H1 (cell line): ENCODE results near the gene EPHA1. TPM values are rescaled to one million over a fixed set of nuclear protein-coding genes. Genes with fewer than 3 reads are reported as not detected.

Experiments
- CTCF ChIA-PET: fragments of 300-600 bp; sonication (Branson Sonifier 250); formaldehyde crosslinking; loops from one replicate; lab custom pipeline; 2021; ENCODE audit not compliant: partially characterized antibody; lab: Charles Lee
- POLR2A ChIA-PET: fragments of 300-600 bp; sonication (Branson Sonifier 250); formaldehyde crosslinking; loops from one replicate; lab custom pipeline; 2021; ENCODE audit warnings: inconsistent platforms; ENCODE audit not compliant: partially characterized antibody; lab: Charles Lee
- DNase-seq, 2 experiments: peaks; one replicate each; pipeline versions ENCODE4 v3.0.0 to v3.0.0-alpha.2; 2010 to 2022; ENCODE audit warnings: low spot score in 2 of 2, low read depth in 1 of 2, mixed read lengths in 1 of 2
- FAIRE-seq: peaks from 2 replicates; lab custom pipeline; 2011; peaks lifted over from hg19 to GRCh38; lab: Jason Lieb, UNC
- H2AFZ ChIP-seq: 2 replicates; pipeline ENCODE4 v1.8.1; 2012; ENCODE audit warnings: low read length, inconsistent platforms
- H2AK5ac ChIP-seq: 2 replicates; pipeline ENCODE4 v1.6.1; 2013; ENCODE audit warnings: low read depth, low read length
- H2BK120ac ChIP-seq: replicated peaks from 2 replicates; pipeline ENCODE3; 2013; ENCODE audit warnings: low read depth, low read length, inconsistent platforms
- H2BK12ac ChIP-seq: 2 replicates; pipeline ENCODE4 v1.6.1; 2013; ENCODE audit warnings: low read depth, low read length
- H2BK15ac ChIP-seq: 2 replicates; pipeline ENCODE4 v1.6.1; 2013; ENCODE audit warnings: low read length
- H2BK20ac ChIP-seq: 2 replicates; pipeline ENCODE4 v1.6.1; 2013; ENCODE audit warnings: low read length
- H2BK5ac ChIP-seq: 2 replicates; pipeline ENCODE4 v1.6.1; 2013; ENCODE audit warnings: low read depth, low read length
- H3K14ac ChIP-seq: 2 replicates; pipeline ENCODE4 v1.6.1; 2013; ENCODE audit warnings: inconsistent platforms; ENCODE audit not compliant: insufficient read length
- H3K18ac ChIP-seq: 2 replicates; pipeline ENCODE4 v1.6.1; 2013; ENCODE audit warnings: low read length; ENCODE audit errors: extremely low read depth
- H3K23ac ChIP-seq: 2 replicates; pipeline ENCODE4 v1.6.1; 2013; ENCODE audit warnings: inconsistent platforms; ENCODE audit not compliant: insufficient read length
- H3K23me2 ChIP-seq: 2 replicates; pipeline ENCODE4 v1.6.1; 2013; ENCODE audit warnings: low read depth, low read length
- H3K27ac ChIP-seq: 2 replicates; pipeline ENCODE4 v1.6.1; 2011; ENCODE audit warnings: low read depth, low read length, inconsistent platforms
- H3K27me3 ChIP-seq, 4 experiments: replicated peaks in 1 of 4; 1 replicate in 1 of 4; 2 replicates in 3 of 4; pipeline versions ENCODE4 v1.6.1 to v1.8.1; 2011 to 2013; ENCODE audit warnings: low read length in 3 of 4, mild to moderate bottlenecking in 3 of 4, inconsistent platforms in 2 of 4, mixed read lengths in 2 of 4, moderate library complexity in 1 of 4; ENCODE audit not compliant: control insufficient read depth in 3 of 4, insufficient read depth in 3 of 4; ENCODE audit errors: extremely low read depth in 1 of 4
- H3K36me3 ChIP-seq, 4 experiments: 2 replicates each; pipeline versions ENCODE4 v1.6.1 to v1.8.1; 2011 to 2013; ENCODE audit warnings: mild to moderate bottlenecking in 4 of 4, low read length in 3 of 4, moderate library complexity in 2 of 4, control low read depth in 1 of 4, inconsistent platforms in 1 of 4; ENCODE audit not compliant: insufficient read depth in 4 of 4, control insufficient read depth in 2 of 4
- H3K4ac ChIP-seq: replicated peaks from 2 replicates; pipeline ENCODE3; 2013; ENCODE audit warnings: low read length, low read depth, mixed read lengths, inconsistent platforms; ENCODE audit not compliant: insufficient read length
- H3K4me1 ChIP-seq, 4 experiments: replicated peaks in 1 of 4; 1 replicate in 1 of 4; 2 replicates in 3 of 4; pipeline versions ENCODE4 v1.6.1 to v1.8.1; 2011 to 2013; ENCODE audit warnings: low read length in 3 of 4, inconsistent platforms in 2 of 4, mixed read lengths in 1 of 4; ENCODE audit not compliant: insufficient read depth in 4 of 4, control insufficient read depth in 3 of 4
- H3K4me2 ChIP-seq, 2 experiments: 2 replicates each; pipeline versions ENCODE4 v1.6.1 to v1.8.1; 2011 to 2013; ENCODE audit warnings: low read depth in 2 of 2, low read length in 2 of 2, control low read depth in 1 of 2, inconsistent platforms in 1 of 2, mild to moderate bottlenecking in 1 of 2; ENCODE audit not compliant: insufficient read depth in 1 of 2
- H3K4me3 ChIP-seq, 4 experiments: fragments of 200-600, 300-600 bp in 1 of 4; sonication (generic), shearing (Covaris generic), sonication (Bioruptor Twin) in 1 of 4; 2 replicates each; pipeline versions ENCODE4 v1.5.1 to v1.8.1; 2011 to 2016; ENCODE audit warnings: low read length in 4 of 4, low read depth in 3 of 4, control low read depth in 2 of 4, inconsistent platforms in 2 of 4, mild to moderate bottlenecking in 2 of 4, mixed read lengths in 1 of 4, moderate library complexity in 1 of 4; ENCODE audit not compliant: insufficient read depth in 2 of 4; ENCODE audit errors: extremely low read depth in 1 of 4
- H3K56ac ChIP-seq: replicated peaks from 2 replicates; pipeline ENCODE3; 2013; ENCODE audit warnings: low read depth, mild to moderate bottlenecking, mixed read lengths, low read length, inconsistent platforms; ENCODE audit not compliant: insufficient read length
- H3K79me1 ChIP-seq: 2 replicates; pipeline ENCODE4 v1.6.1; 2013; ENCODE audit warnings: low read depth, low read length, control low read depth
- H3K79me2 ChIP-seq, 2 experiments: 2 replicates each; pipeline versions ENCODE4 v1.6.1 to v1.8.1; 2012 to 2013; ENCODE audit warnings: low read length in 2 of 2, mild to moderate bottlenecking in 2 of 2, inconsistent platforms in 1 of 2; ENCODE audit not compliant: insufficient read depth in 2 of 2, control insufficient read depth in 1 of 2
- H3K9ac ChIP-seq, 4 experiments: replicated peaks in 1 of 4; 1 replicate in 1 of 4; 2 replicates in 3 of 4; pipeline versions ENCODE4 v1.6.1 to v1.8.1; 2011 to 2013; ENCODE audit warnings: low read depth in 3 of 4, low read length in 3 of 4, control low read depth in 2 of 4, mild to moderate bottlenecking in 2 of 4, moderate library complexity in 2 of 4, inconsistent platforms in 1 of 4; ENCODE audit errors: extremely low read depth in 1 of 4
- H3K9me3 ChIP-seq, 2 experiments: 2 replicates each; pipeline versions ENCODE4 v1.6.1 to v1.8.1; 2012 to 2013; ENCODE audit warnings: mild to moderate bottlenecking in 2 of 2, moderate library complexity in 2 of 2, control low read depth in 1 of 2, inconsistent platforms in 1 of 2, low read depth in 1 of 2, low read length in 1 of 2, mixed read lengths in 1 of 2; ENCODE audit not compliant: insufficient read depth in 2 of 2
- H4K20me1 ChIP-seq, 2 experiments: replicated peaks in 1 of 2; 2 replicates each; pipeline versions ENCODE3 to v1.8.1; 2011 to 2013; ENCODE audit warnings: inconsistent platforms in 2 of 2, low read length in 2 of 2, mild to moderate bottlenecking in 1 of 2; ENCODE audit not compliant: insufficient read depth in 2 of 2, control insufficient read depth in 1 of 2
- H4K5ac ChIP-seq: 2 replicates; pipeline ENCODE4 v1.6.1; 2013; ENCODE audit warnings: low read length, low read depth, mixed read lengths, inconsistent platforms; ENCODE audit not compliant: insufficient read length
- H4K8ac ChIP-seq: 2 replicates; pipeline ENCODE4 v1.8.0; 2013; ENCODE audit warnings: mild to moderate bottlenecking, moderate library complexity, low read length, inconsistent platforms; ENCODE audit not compliant: insufficient read depth; ENCODE audit errors: extremely low read depth
- H4K91ac ChIP-seq: replicated peaks from 2 replicates; pipeline ENCODE3; 2013; ENCODE audit warnings: low read length, mixed read lengths, inconsistent platforms; ENCODE audit not compliant: insufficient read length
- BACH1 ChIP-seq: IDR thresholded peaks from 2 replicates; pipeline ENCODE4 v1.6.1; 2012; ENCODE audit warnings: low read length, improper control_type of control experiment
- EZH2 ChIP-seq: fragments of 200-600 bp; sonication (generic); IDR thresholded peaks from 2 replicates; pipeline ENCODE4 v1.7.1; 2012; ENCODE audit warnings: low read depth, mild to moderate bottlenecking, moderate library complexity, low read length, inconsistent platforms; ENCODE audit not compliant: severe bottlenecking
- JUN ChIP-seq: IDR thresholded peaks from 2 replicates; pipeline ENCODE4 v1.6.1; 2011; ENCODE audit warnings: low read depth, mild to moderate bottlenecking, improper control_type of control experiment, low read length
- NRF1 ChIP-seq: IDR thresholded peaks from 2 replicates; pipeline ENCODE4 v1.6.1; 2011; ENCODE audit warnings: mild to moderate bottlenecking, low read depth, low read length, improper control_type of control experiment
- WGBS, 2 experiments: shearing (Covaris generic) in 1 of 2; methylation state at CpG; one replicate each; pipeline versions ENCODE4 v1.1.6 to v1.1.7; 2013 to 2015; ENCODE audit warnings: low lambda C conversion rate in 2 of 2, mixed read lengths in 2 of 2, inconsistent platforms in 1 of 2, low coverage in 1 of 2, missing lambda C conversion rate in 1 of 2; ENCODE audit not compliant: insufficient replicate concordance in 2 of 2, insufficient coverage in 1 of 2, insufficient read length in 1 of 2; ENCODE audit errors: extremely low coverage in 1 of 2, missing lambda C conversion rate in 1 of 2; 5-methylcytosine and 5-hydroxymethylcytosine counted together
- polyA plus RNA-seq, 7 experiments: library from polyadenylated mRNA; depleted of rRNA in 3 of 7; stranded (reverse) in 5 of 7; unstranded in 2 of 7; fragments of >200 nt in 5 of 7; fragments of 200-250 nt in 2 of 7; gene quantifications; 1 replicate in 5 of 7; 2 replicates in 1 of 7; 4 replicates in 1 of 7; pipeline versions ENCODE4 v1.2.1 to v1.2.3, GENCODE V29; 2011 to 2013; ENCODE audit warnings: missing spikeins in 2 of 7, mixed read lengths in 2 of 7
- total RNA-seq: library from RNA; stranded (reverse); fragmentation: NEBNext Ultra II Directional; extraction: Animal tissue kit (Norgen Biotek cat#: 25700); gene quantifications from 2 replicates; pipeline ENCODE4 v1.2.1, GENCODE V29; 2021
- TF ChIP-seq, protein P1 (sequence below): IDR thresholded peaks from 2 replicates; pipeline ENCODE4 v1.6.1; 2012; ENCODE audit warnings: low read length, inconsistent platforms

Gene EPHA1
- total and polyA plus RNA-seq, 2 of the 8 experiments (the other 6 are each of a cell fraction or from before 2014, with no cell fraction given): 86.5 to 133 TPM

GRCh38 chr7:143385891-143386781 lies 22.5 kb downstream of the EPHA1 start:
- H2BK15ac ChIP-seq: no peak overlapping the region
- DNase-seq (no peak), FAIRE-seq (no peak)
- H3K9ac ChIP-seq: no peak overlapping the region; a peak in 1 of 7 replicates
- WGBS, 2 experiments: 87% methylated on average over 18 of the region's 19 CpGs; no CpG with 5 or more reads in 1 of the 2 experiments
- no peak overlapping the region for H3K4me3 ChIP-seq
- H2BK120ac ChIP-seq: no peak overlapping the region
- peaks cover 30% of the 10 kb centered on the region for H3K79me1 ChIP-seq
- H2BK20ac ChIP-seq: no peak overlapping the region
- H4K5ac ChIP-seq: no peak overlapping the region
- H3K36me3 ChIP-seq: peaks cover 22 to 65% (median 37%) of the 10 kb centered on the region in 4 experiments
- no peaks in the 10 kb centered on the region for H3K9me3 ChIP-seq
- no peak overlapping the region for H3K14ac ChIP-seq
- ChIA-PET POLR2A (interaction anchor here (0.8 to 19.0 kb wide), 11 partner anchors 11 to 70 kb away, joined by 3 to 518 read pairs (median 4); partner anchors contain the start of genes CLCN1, EPHA1 and FAM131B), CTCF (interaction anchor here (1.0 kb wide), 1 partner anchor 18 kb away, joined by 3 read pairs; no protein-coding TSS in a partner anchor)
- peak overlapping the region; percentile 3; the same call in 1 of the 2 replicates for H2BK5ac ChIP-seq
- no peak overlapping the region for H2AFZ ChIP-seq
- no peak overlapping the region for H2AK5ac ChIP-seq
- H3K4me1 ChIP-seq: peaks cover 2 to 18% (median 4%) of the 10 kb centered on the region in 4 experiments; a peak in 6 of 7 replicates
- peak overlapping the region; percentile 32; the same call in 1 of the 2 replicates for H4K8ac ChIP-seq
- H2BK12ac ChIP-seq: no peak overlapping the region
- peaks cover 3 to 48% of the 10 kb centered on the region in 2 experiments; a peak in 3 of 4 replicates for H3K79me2 ChIP-seq
- no peak overlapping the region for H3K18ac ChIP-seq
- no peak overlapping the region for H3K23ac ChIP-seq
- H4K91ac ChIP-seq: no peak overlapping the region
- H3K27ac ChIP-seq: peak overlapping the region; percentile 22; the same call in 1 of the 2 replicates
- H3K27me3 ChIP-seq: no peaks in the 10 kb centered on the region
- H3K4ac ChIP-seq: peak overlapping the region; percentile 88
- H3K4me2 ChIP-seq: peak overlapping the region in 1 of 2 experiments; percentile 25; a peak in 1 of 4 replicates
- no peak overlapping the region for H3K56ac ChIP-seq
- TF ChIP-seq NRF1: no peak
- no peak for TF ChIP-seq JUN
- no peak for TF ChIP-seq BACH1
- TF ChIP-seq EZH2: no peak
- TF ChIP-seq, protein P1, sequence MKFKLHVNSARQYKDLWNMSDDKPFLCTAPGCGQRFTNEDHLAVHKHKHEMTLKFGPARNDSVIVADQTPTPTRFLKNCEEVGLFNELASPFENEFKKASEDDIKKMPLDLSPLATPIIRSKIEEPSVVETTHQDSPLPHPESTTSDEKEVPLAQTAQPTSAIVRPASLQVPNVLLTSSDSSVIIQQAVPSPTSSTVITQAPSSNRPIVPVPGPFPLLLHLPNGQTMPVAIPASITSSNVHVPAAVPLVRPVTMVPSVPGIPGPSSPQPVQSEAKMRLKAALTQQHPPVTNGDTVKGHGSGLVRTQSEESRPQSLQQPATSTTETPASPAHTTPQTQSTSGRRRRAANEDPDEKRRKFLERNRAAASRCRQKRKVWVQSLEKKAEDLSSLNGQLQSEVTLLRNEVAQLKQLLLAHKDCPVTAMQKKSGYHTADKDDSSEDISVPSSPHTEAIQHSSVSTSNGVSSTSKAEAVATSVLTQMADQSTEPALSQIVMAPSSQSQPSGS: no peak
- H3K23me2 ChIP-seq: peaks cover 8% of the 10 kb centered on the region; the same call in 1 of the 2 replicates
- peaks cover 42 to 57% of the 10 kb centered on the region in 2 experiments for H4K20me1 ChIP-seq
